Measurements from ENCODE around the gene RAB6D. TPM values are rescaled to one million over a fixed set of nuclear protein-coding genes. Genes with fewer than 3 reads are reported as not detected.
"Not testable (repeated sequence)": the region's sequence is repeated elsewhere in the genome, so short reads cannot be mapped to it uniquely, and the experiment has no call there.

Gene RAB6D
- total RNA-seq, 1 experiment from 2014 or later, result not detected

GRCh38 chr2:131389657-131390056 is 25.7 kb upstream of the RAB6D start:
- no peaks in the 10 kb centered on the region for H3K9me2 ChIP-seq (ENCODE audit: insufficient read depth)
- no peak overlapping the region for H3K4me2 ChIP-seq
- H3K36me3 ChIP-seq (ENCODE audit: low read depth), result no peaks in the 10 kb centered on the region
- H3K4me3 ChIP-seq, result no peak overlapping the region
- no peak overlapping the region for H3K27ac ChIP-seq
- ChIA-PET CTCF (no interaction called here), POLR2A (ENCODE audit: unreplicated experiment) (no interaction called here)
- H4K20me1 ChIP-seq (ENCODE audit: insufficient read depth), result no peaks in the 10 kb centered on the region
- DNase-seq, result no peak
- no peaks in the 10 kb centered on the region for H3K79me2 ChIP-seq (ENCODE audit: low read depth)
- TF ChIP-seq CTCF (conservative IDR thresholded peaks at IDR 0.05), result no peak
- TF ChIP-seq EZH2 (IDR thresholded peaks at IDR 0.05; ENCODE audit: low read depth), result no peak
- H3K9me3 ChIP-seq (ENCODE audit: insufficient read depth, low read depth), result no peaks in the 10 kb centered on the region
- H3K4me1 ChIP-seq (replicated peaks; ENCODE audit: insufficient read depth), result no peaks in the 10 kb centered on the region
- no TSS peak for BruUV-seq (replicated peaks)
- intact Hi-C loops (cut with micrococcal nuclease; ENCODE audit: unreplicated experiment), result no loop called here
- H3F3A ChIP-seq (ENCODE audit: insufficient read depth, low read depth), result no peaks in the 10 kb centered on the region
- no peak overlapping the region for H2AFZ ChIP-seq
- peaks cover 36% of the 10 kb centered on the region; the same call in 1 of the 2 replicates for H3K27me3 ChIP-seq (ENCODE audit: insufficient read depth, low read depth)

GRCh38 chr2:131388834-131389233 is 24.9 kb upstream of the RAB6D start:
- DNase-seq; H3K79me2 ChIP-seq (ENCODE audit: low read depth); H3K4me1 ChIP-seq (replicated peaks; ENCODE audit: insufficient read depth); H4K20me1 ChIP-seq (ENCODE audit: insufficient read depth); H2AFZ ChIP-seq; H3K4me3 ChIP-seq; CTCF ChIA-PET; intact Hi-C loops (cut with micrococcal nuclease; ENCODE audit: unreplicated experiment); BruUV-seq (replicated peaks); H3K36me3 ChIP-seq (ENCODE audit: low read depth); H3K27ac ChIP-seq; H3K9me3 ChIP-seq (ENCODE audit: insufficient read depth, low read depth); POLR2A ChIA-PET (ENCODE audit: unreplicated experiment); H3K9me2 ChIP-seq (ENCODE audit: insufficient read depth); H3K4me2 ChIP-seq; H3F3A ChIP-seq (ENCODE audit: insufficient read depth, low read depth): not testable (repeated sequence)
- peaks cover 28% of the 10 kb centered on the region; the same call in 1 of the 2 replicates for H3K27me3 ChIP-seq (ENCODE audit: insufficient read depth, low read depth)

GRCh38 chr2:131373111-131373510 is 9.1 kb upstream of the RAB6D start:
- POLR2A ChIA-PET (ENCODE audit: unreplicated experiment); H3K27me3 ChIP-seq (ENCODE audit: insufficient read depth, low read depth); H3K27ac ChIP-seq; H3K79me2 ChIP-seq (ENCODE audit: low read depth); H3K36me3 ChIP-seq (ENCODE audit: low read depth); intact Hi-C loops (cut with micrococcal nuclease; ENCODE audit: unreplicated experiment); H3F3A ChIP-seq (ENCODE audit: insufficient read depth, low read depth); DNase-seq; H3K4me2 ChIP-seq; H2AFZ ChIP-seq; H3K4me1 ChIP-seq (replicated peaks; ENCODE audit: insufficient read depth); H4K20me1 ChIP-seq (ENCODE audit: insufficient read depth); CTCF ChIA-PET; H3K4me3 ChIP-seq; H3K9me2 ChIP-seq (ENCODE audit: insufficient read depth); H3K9me3 ChIP-seq (ENCODE audit: insufficient read depth, low read depth); BruUV-seq (replicated peaks): not testable (repeated sequence)

- Histone ChIP-seq H3K9me2 (ENCODE audit: insufficient read depth) (no peaks in the 10 kb centered on the region), H3K9me3 (ENCODE audit: insufficient read depth, low read depth) (no peaks in the 10 kb centered on the region), H3K4me2 (no peak overlapping the region), H3K79me2 (ENCODE audit: low read depth) (no peaks in the 10 kb centered on the region), H3K27me3 (ENCODE audit: insufficient read depth, low read depth) (peaks cover 12% of the 10 kb centered on the region; the same call in 1 of the 2 replicates), H3K36me3 (ENCODE audit: low read depth) (no peaks in the 10 kb centered on the region), H3K27ac (no peak overlapping the region), H4K20me1 (ENCODE audit: insufficient read depth) (no peaks in the 10 kb centered on the region), H3K4me1 (replicated peaks; ENCODE audit: insufficient read depth) (no peaks in the 10 kb centered on the region), H2AFZ (no peak overlapping the region), H3F3A (ENCODE audit: insufficient read depth, low read depth) (no peaks in the 10 kb centered on the region), H3K4me3 (no peak overlapping the region)
- BruUV-seq (replicated peaks), result no TSS peak
- intact Hi-C loops (cut with micrococcal nuclease; ENCODE audit: unreplicated experiment), result no loop called here
- no peak for TF ChIP-seq CTCF (conservative IDR thresholded peaks at IDR 0.05)
- no peak for TF ChIP-seq EZH2 (IDR thresholded peaks at IDR 0.05; ENCODE audit: low read depth)
- ChIA-PET CTCF (no interaction called here), POLR2A (ENCODE audit: unreplicated experiment) (no interaction called here)
- DNase-seq, result no peak
Measured at GRCh38 chr2:131369954-131370353, 6.0 kb upstream of the RAB6D start.

- CTCF ChIA-PET; POLR2A ChIA-PET (ENCODE audit: unreplicated experiment); H3K36me3 ChIP-seq (ENCODE audit: low read depth); H3K9me3 ChIP-seq (ENCODE audit: insufficient read depth, low read depth); H3K4me1 ChIP-seq (replicated peaks; ENCODE audit: insufficient read depth); DNase-seq; intact Hi-C loops (cut with micrococcal nuclease; ENCODE audit: unreplicated experiment); H3K9me2 ChIP-seq (ENCODE audit: insufficient read depth); H3K79me2 ChIP-seq (ENCODE audit: low read depth); H2AFZ ChIP-seq; H3K4me2 ChIP-seq; BruUV-seq (replicated peaks); H4K20me1 ChIP-seq (ENCODE audit: insufficient read depth); H3F3A ChIP-seq (ENCODE audit: insufficient read depth, low read depth); H3K4me3 ChIP-seq; H3K27ac ChIP-seq: not testable (repeated sequence)
- peaks cover 19% of the 10 kb centered on the region; the same call in 1 of the 2 replicates for H3K27me3 ChIP-seq (ENCODE audit: insufficient read depth, low read depth)
Measured at GRCh38 chr2:131368493-131369066, 4.6 kb upstream of the RAB6D start.

Data from PC-9 (cell line).